HepG2 (cell line): ENCODE data around the gene ARIH2. TPM values are rescaled to one million over a fixed set of nuclear protein-coding genes. Genes with fewer than 3 reads are reported as not detected.

Experiments
- CCDC6 ChIP-seq: sonication (generic); formaldehyde crosslinking; IDR thresholded peaks from 2 replicates; pipeline ENCODE4 v1.8.1; 2022; ENCODE audit warnings: mild to moderate bottlenecking, missing genetic modification reagents, moderate library complexity
- E2F2 ChIP-seq: sonication (generic); formaldehyde crosslinking; IDR thresholded peaks from 2 replicates; pipeline ENCODE4 v1.4.0; 2020; ENCODE audit warnings: missing genetic modification reagents, borderline replicate concordance
- NR1H2 ChIP-seq: sonication (generic); formaldehyde crosslinking; IDR thresholded peaks from 2 replicates; pipeline ENCODE4 v1.8.1; 2022; ENCODE audit warnings: low read depth, missing genetic modification reagents, borderline replicate concordance
- POLR2AphosphoS2 ChIP-seq: IDR thresholded peaks from 2 replicates; pipeline ENCODE4 v1.6.1; 2011; ENCODE audit warnings: low read depth, low read length, improper control_type of control experiment
- RBAK ChIP-seq: sonication (generic); formaldehyde crosslinking; IDR thresholded peaks from 2 replicates; pipeline ENCODE4 v1.5.1; 2020; ENCODE audit warnings: mild to moderate bottlenecking, missing genetic modification reagents
- RFX1 ChIP-seq: fragments of 450-650 bp; IDR thresholded peaks from 2 replicates; pipeline ENCODE4 v1.6.1; 2017
- SMC3 ChIP-seq: IDR thresholded peaks from 2 replicates; pipeline ENCODE4 v1.6.1; 2011; ENCODE audit warnings: low read length, improper control_type of control experiment
- SNAPC2 ChIP-seq: sonication (generic); formaldehyde crosslinking; IDR thresholded peaks from 2 replicates; pipeline ENCODE4 v1.8.1; 2022; ENCODE audit warnings: mild to moderate bottlenecking, missing genetic modification reagents
- SRSF4 ChIP-seq: fragments of 200-400 bp; formaldehyde crosslinking; IDR thresholded peaks from one replicate; pipeline ENCODE4 v1.6.1; 2018; ENCODE audit warnings: mild to moderate bottlenecking, low read depth, low read length, moderate library complexity; ENCODE audit not compliant: poor library complexity, severe bottlenecking
- ZBTB39 ChIP-seq: sonication (generic); formaldehyde crosslinking; IDR thresholded peaks from 2 replicates; pipeline ENCODE4 v1.5.0; 2020; ENCODE audit warnings: missing genetic modification reagents
- ZNF143 ChIP-seq: sonication (generic); formaldehyde crosslinking; IDR thresholded peaks from 2 replicates; pipeline ENCODE4 v1.4.0; 2020; ENCODE audit warnings: missing genetic modification reagents
- ZNF687 ChIP-seq: sonication (generic); formaldehyde crosslinking; IDR thresholded peaks from 2 replicates; pipeline ENCODE4 v1.5.1; 2020; ENCODE audit warnings: mild to moderate bottlenecking, missing genetic modification reagents, moderate library complexity
- ZNF720 ChIP-seq: sonication (generic); formaldehyde crosslinking; IDR thresholded peaks from 2 replicates; pipeline ENCODE4 v1.4.0; 2020; ENCODE audit warnings: missing genetic modification reagents
- ZNF766 ChIP-seq: sonication (generic); formaldehyde crosslinking; IDR thresholded peaks from 2 replicates; pipeline ENCODE4 v1.5.0; 2020; ENCODE audit warnings: missing genetic modification reagents, borderline replicate concordance
- ZNF891 ChIP-seq: sonication (generic); formaldehyde crosslinking; IDR thresholded peaks from 2 replicates; pipeline ENCODE4 v1.5.0; 2020; ENCODE audit warnings: mild to moderate bottlenecking, missing genetic modification reagents
- polyA plus RNA-seq, 8 experiments: library from polyadenylated mRNA; depleted of rRNA in 3 of 8; stranded (reverse) in 7 of 8; unstranded in 1 of 8; fragments of >200 nt; fragmentation: Illumina TruSeq in 4 of 8; extraction: Trizol in 4 of 8; gene quantifications; 2 replicates each; pipeline versions ENCODE4 v1.2.1 to v1.2.3, GENCODE V29; 2011 to 2016; ENCODE audit warnings: low read depth in 4 of 8, missing spikeins in 1 of 8, mixed read lengths in 1 of 8; ENCODE audit not compliant: insufficient read depth in 1 of 8
- total RNA-seq, 5 experiments: library from RNA; depleted of rRNA; stranded (reverse); fragments of >200 nt; fragmentation: Illumina TruSeq; extraction: Trizol; gene quantifications; 2 replicates each; pipeline ENCODE4 v1.2.3, GENCODE V29; 2016; ENCODE audit warnings: low read depth in 1 of 5
- TF ChIP-seq, protein P1 (sequence below): sonication (generic); formaldehyde crosslinking; IDR thresholded peaks from 2 replicates; pipeline ENCODE4 v1.4.0; 2020; ENCODE audit warnings: mild to moderate bottlenecking, missing genetic modification reagents
- TF ChIP-seq, protein P2 (sequence below): sonication (generic); formaldehyde crosslinking; IDR thresholded peaks from 2 replicates; pipeline ENCODE4 v1.8.1; 2023; ENCODE audit warnings: mild to moderate bottlenecking, moderate library complexity, missing genetic modification reagents
- TF ChIP-seq, protein P3 (sequence below): sonication (generic); formaldehyde crosslinking; IDR thresholded peaks from 2 replicates; pipeline ENCODE4 v1.5.0; 2020; ENCODE audit warnings: missing genetic modification reagents, mild to moderate bottlenecking, borderline replicate concordance

Gene ARIH2
- total and polyA plus RNA-seq, 2 of the 13 experiments (the other 11 are each of a cell fraction or from before 2014, with no cell fraction given), result 64.8 to 83.3 TPM

GRCh38 chr3:49007068-49007770 is 88.6 kb downstream of the ARIH2 start, which contains the start of gene WDR6 (continued):
- TF ChIP-seq, protein P1, sequence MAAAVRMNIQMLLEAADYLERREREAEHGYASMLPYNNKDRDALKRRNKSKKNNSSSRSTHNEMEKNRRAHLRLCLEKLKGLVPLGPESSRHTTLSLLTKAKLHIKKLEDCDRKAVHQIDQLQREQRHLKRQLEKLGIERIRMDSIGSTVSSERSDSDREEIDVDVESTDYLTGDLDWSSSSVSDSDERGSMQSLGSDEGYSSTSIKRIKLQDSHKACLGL (CRISPR knock-in tag), result peak; percentile 74
- TF ChIP-seq SMC3 (no peak), ZNF891 (CRISPR knock-in tag) (peak; percentile 58; the same call in 1 of the 2 replicates), ZNF687 (CRISPR knock-in tag) (peak; percentile 98), CCDC6 (CRISPR knock-in tag) (peak; percentile 66; the same call in 1 of the 2 replicates), ZBTB39 (CRISPR knock-in tag) (no peak; the same call in 1 of the 2 replicates), RFX1 (no peak), POLR2AphosphoS2 (no peak), E2F2 (CRISPR knock-in tag) (peak; percentile 61; the same call in 1 of the 2 replicates), ZNF143 (peak; percentile 67), NR1H2 (CRISPR knock-in tag) (no peak), RBAK (CRISPR knock-in tag) (no peak), ZNF766 (CRISPR knock-in tag) (no peak; the same call in 1 of the 2 replicates), SRSF4 (no peak), SNAPC2 (no peak), ZNF720 (no peak; the same call in 1 of the 2 replicates)
- TF ChIP-seq, protein P2, sequence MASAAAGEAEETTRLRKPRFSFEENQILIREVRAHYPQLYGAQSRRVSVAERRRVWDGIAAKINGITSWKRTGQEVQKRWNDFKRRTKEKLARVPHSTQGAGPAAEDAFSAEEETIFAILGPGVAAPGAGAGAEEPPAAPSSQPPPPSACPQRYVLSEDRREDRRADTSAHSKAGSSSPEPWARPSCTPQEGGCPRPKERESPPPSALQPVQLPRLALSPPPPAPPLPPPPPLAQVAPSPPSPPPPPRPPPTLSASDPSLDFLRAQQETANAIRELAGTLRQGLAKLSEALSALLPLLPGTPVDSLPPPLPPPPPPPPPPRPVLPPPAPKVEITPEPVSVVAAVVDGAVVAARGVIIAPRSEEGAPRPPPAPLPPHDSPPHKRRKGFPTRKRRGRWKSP (CRISPR knock-in tag), result 0 out of 2 replicates have a peak, but pooled peaks have one; percentile 67
- TF ChIP-seq, protein P3, sequence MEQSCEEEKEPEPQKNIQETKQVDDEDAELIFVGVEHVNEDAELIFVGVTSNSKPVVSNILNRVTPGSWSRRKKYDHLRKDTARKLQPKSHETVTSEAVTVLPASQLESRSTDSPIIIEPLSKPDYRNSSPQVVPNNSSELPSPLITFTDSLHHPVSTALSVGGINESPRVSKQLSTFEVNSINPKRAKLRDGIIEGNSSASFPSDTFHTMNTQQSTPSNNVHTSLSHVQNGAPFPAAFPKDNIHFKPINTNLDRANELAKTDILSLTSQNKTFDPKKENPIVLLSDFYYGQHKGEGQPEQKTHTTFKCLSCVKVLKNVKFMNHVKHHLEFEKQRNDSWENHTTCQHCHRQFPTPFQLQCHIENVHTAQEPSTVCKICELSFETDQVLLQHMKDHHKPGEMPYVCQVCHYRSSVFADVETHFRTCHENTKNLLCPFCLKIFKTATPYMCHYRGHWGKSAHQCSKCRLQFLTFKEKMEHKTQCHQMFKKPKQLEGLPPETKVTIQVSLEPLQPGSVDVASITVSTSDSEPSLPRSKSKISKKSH (CRISPR knock-in tag), result peak; percentile 86
